ENCODE data around the gene LRRC74A. TPM values are rescaled to one million over a fixed set of nuclear protein-coding genes. Genes with fewer than 3 reads are reported as not detected.

LRRC74A gene
- total and polyA plus RNA-seq, 7 donors = not detected

- H3K27me3 ChIP-seq (ENCODE audit: insufficient read depth in 3 of 3, low read length in 2 of 3) = no peaks in the 10 kb centered on the region
- ATAC-seq = peak; percentile 85 to 92 (median 88)
- peak overlapping the region; percentile 91 for H3K27ac ChIP-seq
- WGBS, 3 donors = 1 to 3% (median 3%) methylated on average over 20 of the region's 20 CpGs
- H3K4me3 ChIP-seq = peak overlapping the region; percentile 50
- intact Hi-C loops (cut with DNase I) = loop anchor here (1.0 to 10.0 kb wide), 5 partner anchors 33 to 123 kb away; partner anchors contain the start of gene IRF2BPL (in 1 of the 2)
- H3K36me3 ChIP-seq (ENCODE audit: insufficient read depth in 1 of 2, low read depth in 1 of 2) = no peaks in the 10 kb centered on the region
- no peaks in the 10 kb centered on the region for H3K9me3 ChIP-seq
- DNase-seq = peak; percentile 97 to 99
- TF ChIP-seq CTCF (IDR thresholded peaks at IDR 0.05) = no peak
- peaks cover 55% of the 10 kb centered on the region for H3K4me1 ChIP-seq
These were observed 92.7 kb downstream of the LRRC74A start for GRCh38 chr14:76918782-76919394.

Other genes starting within 250 kb of the LRRC74A start
- gene VASH1, start 64.9 kb upstream of the LRRC74A start, total RNA-seq = 1 to 10 TPM; 3.9 to 8.2 (median 5.6) TPM
- 1 to 10 TPM; 1.7 to 4.0 (median 2.9) TPM for gene VASH1, start 64.9 kb upstream of the LRRC74A start, polyA plus RNA-seq
- gene ANGEL1, start 13.5 kb upstream of the LRRC74A start, total RNA-seq = 10 to 100 TPM in 3 of 4 donors, 1 to 10 TPM in 1; 8.5 to 14.1 (median 10.9) TPM
- 10 to 100 TPM in 1 of 3 donors, 1 to 10 TPM in 2; 4.5 to 12.2 (median 5.9) TPM for gene ANGEL1, start 13.5 kb upstream of the LRRC74A start, polyA plus RNA-seq
- gene IRF2BPL, start 202.3 kb downstream of the LRRC74A start, total RNA-seq = 10 to 100 TPM in 3 of 4 donors, 1 to 10 TPM in 1; 9.7 to 26.3 (median 21.7) TPM
- 1 to 10 TPM; 3.8 to 9.5 (median 4.4) TPM for gene IRF2BPL, start 202.3 kb downstream of the LRRC74A start, polyA plus RNA-seq